ENCODE results near the gene XPC.

XPC gene

GRCh38 chr3:14142567-14143270 is 35.7 kb downstream of the XPC start:
- TF ChIP-seq CTCF (conservative IDR thresholded peaks at IDR 0.05), result no peak
- H3K27ac ChIP-seq, result no peak overlapping the region

GRCh38 chr3:14141602-14142341 is 36.6 kb downstream of the XPC start:
- no peak overlapping the region for H3K27ac ChIP-seq
- TF ChIP-seq CTCF (conservative IDR thresholded peaks at IDR 0.05), result no peak

GRCh38 chr3:14141144-14141543 is 37.3 kb downstream of the XPC start:
- H3K27ac ChIP-seq, result no peak overlapping the region
- TF ChIP-seq CTCF (conservative IDR thresholded peaks at IDR 0.05), result no peak

- no peak overlapping the region for H3K27ac ChIP-seq
- no peak for TF ChIP-seq CTCF (conservative IDR thresholded peaks at IDR 0.05)
These were observed 37.7 kb downstream of the XPC start for GRCh38 chr3:14140668-14141067.

- no peak for TF ChIP-seq CTCF (conservative IDR thresholded peaks at IDR 0.05)
These were observed 38.6 kb downstream of the XPC start for GRCh38 chr3:14139771-14140170.

GRCh38 chr3:14138878-14139655 is 39.3 kb downstream of the XPC start:
- TF ChIP-seq CTCF (conservative IDR thresholded peaks at IDR 0.05), result no peak
- H3K27ac ChIP-seq, result no peak overlapping the region

More at GRCh38 chr3:14139771-14140170, 38.6 kb downstream of the XPC start:
- H3K27ac ChIP-seq, result no peak overlapping the region
